Colonic mucosa (tissue), 4 donors: Measurements from ENCODE around the gene CXCL16. TPM values are rescaled to one million over a fixed set of nuclear protein-coding genes. Genes with fewer than 3 reads are reported as not detected.

Experiments
- DNase-seq: peaks from one replicate; pipeline ENCODE4 v3.0.0-alpha.2; 2020
- H3K27ac ChIP-seq: fragments of 200-600 bp; one replicate; pipeline ENCODE4 v1.8.0; 2021
- H3K27me3 ChIP-seq: fragments of 200-600 bp; one replicate; pipeline ENCODE4 v1.8.0; 2021
- H3K36me3 ChIP-seq: fragments of 200-600 bp; one replicate; pipeline ENCODE4 v1.8.0; 2021
- H3K4me1 ChIP-seq: fragments of 200-600 bp; one replicate; pipeline ENCODE4 v1.8.0; 2021; ENCODE audit warnings: mild to moderate bottlenecking
- H3K4me3 ChIP-seq: fragments of 200-600 bp; one replicate; pipeline ENCODE4 v1.8.0; 2021
- H3K9ac ChIP-seq, 2 donors: one replicate each; pipeline ENCODE4 v1.7.0; 2013; ENCODE audit warnings: control low read depth in 2 of 2, low read depth in 2 of 2, low read length in 2 of 2
- H3K9me3 ChIP-seq: fragments of 200-600 bp; one replicate; pipeline ENCODE4 v1.8.0; 2021
- intact Hi-C: fragments of 100-400 bp; cut with DNase I; formaldehyde crosslinking; loops from one replicate; pipeline ENCODE4 v1.14.1; 2022
- total RNA-seq, 2 donors: library from RNA; stranded (reverse); fragmentation: NEBNext Ultra II Directional in 1 of 2; extraction: Animal tissue kit (Norgen Biotek cat#: 25700) in 1 of 2; gene quantifications; one replicate each; pipeline ENCODE4 v1.2.1, GENCODE V29; 2021
- TF ChIP-seq, protein P1 (sequence below): fragments of 200-600 bp; IDR thresholded peaks from one replicate; pipeline ENCODE4 v1.8.0; 2022; ENCODE audit warnings: antibody characterized with exemption, mild to moderate bottlenecking
- donor health status: healthy.
- donor health status: DM: no; HTN: no; CAD: no.
- donor health status: DM: no; HTN: no; CAD: no.

CXCL16 gene
- total RNA-seq, 2 donors from 2014 or later = 41.8 to 44.1 TPM

GRCh38 chr17:4786106-4786511, 46.4 kb upstream of the CXCL16 start, which contains the start of gene VMO1:
VMO1 (minus strand) TSS chr17:4786364; CDS start chr17:4786352, 12 bp downstream.
- Histone ChIP-seq H3K4me3 (no peak within 1 kb of the TSS), H3K9ac (peak within 1 kb of the TSS in 1 of 2 donors; percentile 58), H3K9me3 (no peaks in the 10 kb centered on the region), H3K36me3 (no peaks in the 10 kb centered on the region), H3K27ac (no peak within 1 kb of the TSS), H3K27me3 (peaks cover 5% of the 10 kb centered on the region), H3K4me1 (no peaks in the 10 kb centered on the region)
- TF ChIP-seq, protein P1, sequence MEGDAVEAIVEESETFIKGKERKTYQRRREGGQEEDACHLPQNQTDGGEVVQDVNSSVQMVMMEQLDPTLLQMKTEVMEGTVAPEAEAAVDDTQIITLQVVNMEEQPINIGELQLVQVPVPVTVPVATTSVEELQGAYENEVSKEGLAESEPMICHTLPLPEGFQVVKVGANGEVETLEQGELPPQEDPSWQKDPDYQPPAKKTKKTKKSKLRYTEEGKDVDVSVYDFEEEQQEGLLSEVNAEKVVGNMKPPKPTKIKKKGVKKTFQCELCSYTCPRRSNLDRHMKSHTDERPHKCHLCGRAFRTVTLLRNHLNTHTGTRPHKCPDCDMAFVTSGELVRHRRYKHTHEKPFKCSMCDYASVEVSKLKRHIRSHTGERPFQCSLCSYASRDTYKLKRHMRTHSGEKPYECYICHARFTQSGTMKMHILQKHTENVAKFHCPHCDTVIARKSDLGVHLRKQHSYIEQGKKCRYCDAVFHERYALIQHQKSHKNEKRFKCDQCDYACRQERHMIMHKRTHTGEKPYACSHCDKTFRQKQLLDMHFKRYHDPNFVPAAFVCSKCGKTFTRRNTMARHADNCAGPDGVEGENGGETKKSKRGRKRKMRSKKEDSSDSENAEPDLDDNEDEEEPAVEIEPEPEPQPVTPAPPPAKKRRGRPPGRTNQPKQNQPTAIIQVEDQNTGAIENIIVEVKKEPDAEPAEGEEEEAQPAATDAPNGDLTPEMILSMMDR = no peak
- intact Hi-C loops = loop anchor here (5.0 kb wide), 1 partner anchor 54 kb away; the partner anchor contains the start of gene MED11
- no peak for DNase-seq

GRCh38 chr17:4785311-4786105, 45.8 kb upstream of the CXCL16 start:
- no peaks in the 10 kb centered on the region for H3K4me1 ChIP-seq
- intact Hi-C loops = loop anchor here (5.0 kb wide), 1 partner anchor 53 kb away; the partner anchor contains the start of gene MED11
- peaks cover 5% of the 10 kb centered on the region for H3K27me3 ChIP-seq
- DNase-seq = no peak
- H3K36me3 ChIP-seq = no peaks in the 10 kb centered on the region
- H3K9ac ChIP-seq = no peak overlapping the region
- H3K27ac ChIP-seq = no peak overlapping the region
- no peak overlapping the region for H3K4me3 ChIP-seq
- H3K9me3 ChIP-seq = no peaks in the 10 kb centered on the region
- TF ChIP-seq, protein P1 = no peak

- TF ChIP-seq, protein P1 = no peak
Measured at GRCh38 chr17:4782652-4783051, 42.9 kb upstream of the CXCL16 start.

DNA sequence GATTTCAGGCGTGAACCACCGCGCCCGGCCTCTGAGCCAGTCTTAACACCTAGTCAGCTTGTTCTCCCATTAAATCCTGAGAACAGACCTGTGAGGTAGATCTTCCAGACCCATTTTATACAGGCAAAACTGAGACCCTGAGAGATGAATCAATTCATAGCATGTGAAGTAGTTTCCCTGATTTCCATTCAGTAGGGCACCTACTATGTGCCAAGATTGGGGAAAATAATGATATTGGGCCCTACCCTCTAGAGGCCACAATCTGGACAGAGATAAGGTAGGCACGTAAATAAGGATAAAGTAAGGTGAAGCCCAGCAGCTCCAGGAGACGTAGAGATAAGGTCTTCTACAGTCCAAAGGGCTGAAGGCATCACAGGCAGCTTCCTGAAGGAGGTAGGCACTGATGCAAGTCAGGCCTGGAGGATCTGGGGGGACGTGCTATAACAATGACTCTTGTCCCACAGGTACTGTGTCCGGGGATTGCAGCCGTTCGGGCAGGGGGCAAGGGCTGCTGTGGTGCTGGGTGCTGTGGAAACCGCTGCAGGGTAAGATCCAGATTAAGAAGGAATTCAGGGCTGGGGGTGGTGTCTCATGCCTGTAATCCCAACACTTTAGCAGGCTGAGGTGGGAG, 40.7 kb upstream of the CXCL16 start:
- no peak overlapping the region for H3K4me3 ChIP-seq
- TF ChIP-seq, protein P1 = no peak
- H3K27ac ChIP-seq = no peak overlapping the region
- no peaks in the 10 kb centered on the region for H3K27me3 ChIP-seq
- H3K36me3 ChIP-seq = no peaks in the 10 kb centered on the region
- no peaks in the 10 kb centered on the region for H3K9me3 ChIP-seq
- H3K9ac ChIP-seq = no peak overlapping the region
- no peaks in the 10 kb centered on the region for H3K4me1 ChIP-seq
- no peak for DNase-seq
- intact Hi-C loops = no loop called here

More at GRCh38 chr17:4782652-4783051, 42.9 kb upstream of the CXCL16 start:
- intact Hi-C loops = no loop called here
- Histone ChIP-seq H3K27ac (no peak overlapping the region), H3K4me3 (no peak overlapping the region), H3K9me3 (no peaks in the 10 kb centered on the region), H3K9ac (no peak overlapping the region), H3K27me3 (peaks cover 5% of the 10 kb centered on the region), H3K36me3 (no peaks in the 10 kb centered on the region), H3K4me1 (no peaks in the 10 kb centered on the region)
- DNase-seq = no peak

DNA sequence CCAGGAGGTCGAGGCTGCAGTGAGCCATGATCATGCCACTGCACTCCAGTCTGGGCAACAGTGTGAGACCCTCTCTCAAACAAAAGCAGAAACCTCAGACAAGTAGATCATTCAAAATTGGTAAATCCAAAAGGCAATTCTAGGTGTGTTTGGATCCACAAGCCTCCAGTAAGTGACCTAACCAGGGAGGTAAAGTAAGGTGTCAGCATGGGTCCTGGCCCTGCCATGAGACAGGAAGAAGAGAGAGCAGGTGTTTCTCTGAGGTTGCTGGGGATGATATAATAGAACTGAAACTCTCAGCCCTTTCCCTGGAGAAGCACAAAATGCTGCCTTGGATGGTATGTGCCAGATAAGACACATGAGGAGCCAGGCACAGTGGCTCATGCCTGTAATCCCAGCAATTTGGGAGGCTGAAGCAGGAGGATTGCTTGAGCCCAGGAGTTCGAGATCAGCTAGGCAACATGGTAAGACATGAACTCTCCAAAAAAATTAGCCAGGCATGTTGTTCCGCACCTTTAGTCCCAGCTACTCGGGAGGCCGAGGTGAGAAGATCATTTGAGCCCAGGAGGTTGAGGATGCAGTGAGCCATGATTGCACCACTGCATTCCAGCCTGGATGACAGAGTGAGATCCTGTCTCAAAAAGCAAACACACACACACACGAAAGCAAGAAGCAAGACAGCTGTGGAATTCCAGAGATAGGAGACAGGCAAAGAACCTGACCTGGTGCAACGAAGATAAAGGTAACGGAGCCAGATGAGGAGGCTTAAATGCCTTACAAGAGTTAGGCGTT, 38.4 kb upstream of the CXCL16 start:
- Histone ChIP-seq H3K4me1 (no peaks in the 10 kb centered on the region), H3K36me3 (no peaks in the 10 kb centered on the region), H3K4me3 (no peak overlapping the region), H3K27ac (no peak overlapping the region), H3K27me3 (no peaks in the 10 kb centered on the region), H3K9me3 (no peaks in the 10 kb centered on the region), H3K9ac (no peak overlapping the region)
- DNase-seq = no peak
- TF ChIP-seq, protein P1 = no peak
- intact Hi-C loops = no loop called here
